CD4-positive, alpha-beta T cell treated with Interleukin-12 subunit alpha and Interleukin-12 subunit beta, for 1 hour (primary cell): ENCODE measurements around the gene IMP4.
"Not testable (repeated sequence)": the region's sequence is repeated elsewhere in the genome, so short reads cannot be mapped to it uniquely, and the experiment has no call there.

ENCODE experiments used
- DNase-seq: peaks from one replicate; pipeline ENCODE4 v3.0.0-alpha.2; 2020

The IMP4 gene

GRCh38 chr2:130342533-130343275 is at the start of gene IMP4:
Gene IMP4 (plus strand): TSS chr2:130342897. CDS start chr2:130342933, 36 bp downstream.
- peak; percentile 98 for DNase-seq

GRCh38 chr2:130300258-130300969 is 42.3 kb upstream of the IMP4 start:
- no peak for DNase-seq

GRCh38 chr2:130300970-130301348 is 41.7 kb upstream of the IMP4 start:
- DNase-seq, result no peak

GRCh38 chr2:130302164-130302886 is 40.4 kb upstream of the IMP4 start:
- DNase-seq, result no peak

- no peak for DNase-seq
Observed at GRCh38 chr2:130303169-130303568, 39.5 kb upstream of the IMP4 start.

- DNase-seq, result no peak
Observed at GRCh38 chr2:130304726-130305125, 38.0 kb upstream of the IMP4 start.

- DNase-seq, result no peak
Observed at GRCh38 chr2:130307850-130308249, 34.8 kb upstream of the IMP4 start.

- no peak for DNase-seq
Observed at GRCh38 chr2:130310881-130311280, 31.8 kb upstream of the IMP4 start.

GRCh38 chr2:130313812-130314334 is 28.8 kb upstream of the IMP4 start:
- DNase-seq, result no peak

GRCh38 chr2:130314377-130314776 is 28.3 kb upstream of the IMP4 start:
- no peak for DNase-seq

GRCh38 chr2:130316596-130316995 is 26.1 kb upstream of the IMP4 start:
- no peak for DNase-seq

GRCh38 chr2:130318906-130319305 is 23.8 kb upstream of the IMP4 start:
- DNase-seq, result no peak

GRCh38 chr2:130319536-130319935 is 23.2 kb upstream of the IMP4 start:
- DNase-seq, result no peak

- no peak for DNase-seq
Observed at GRCh38 chr2:130327703-130328527, 14.8 kb upstream of the IMP4 start.

- no peak for DNase-seq
Observed at GRCh38 chr2:130328710-130329109, 14.0 kb upstream of the IMP4 start.

GRCh38 chr2:130332271-130333073 is 10.2 kb upstream of the IMP4 start:
- peak; percentile 70 for DNase-seq

- not testable (repeated sequence) for DNase-seq
Observed at GRCh38 chr2:130333253-130333652, 9.4 kb upstream of the IMP4 start.

GRCh38 chr2:130334026-130334425 is 8.7 kb upstream of the IMP4 start:
- DNase-seq, result no peak

GRCh38 chr2:130335226-130335625 is 7.5 kb upstream of the IMP4 start:
- no peak for DNase-seq

- DNase-seq, result no peak
Observed at GRCh38 chr2:130336150-130336876, 6.4 kb upstream of the IMP4 start.
